IMR-90 (cell line): ENCODE measurements around the gene TRIM10. TPM values are rescaled to one million over a fixed set of nuclear protein-coding genes. Genes with fewer than 3 reads are reported as not detected.

Experiments
- ATAC-seq: fragments of 200-7000 bp; cut with Tn5 transposase; 2 replicates; pipeline ENCODE4 v1.9.1; 2020; ENCODE audit warnings: low read depth, mild to moderate bottlenecking, moderate library complexity
- BruUV-seq: library from RNA; stranded (reverse); fragments of 400-500 nt; replicated peaks from 2 replicates; lab custom pipeline; 2021; lab: Mats Ljungman, UMichigan
- CTCF ChIA-PET: fragments of 300-600 bp; formaldehyde crosslinking; extraction: SDS; loops from one replicate; lab custom pipeline; 2021; ENCODE audit warnings: antibody characterized with exemption; lab: Yijun Ruan, JAX
- POLR2A ChIA-PET: fragments of 300-600 bp; sonication (Branson Sonifier 250); formaldehyde crosslinking; loops from one replicate; lab custom pipeline; 2022; ENCODE audit warnings: antibody characterized with exemption; ENCODE audit not compliant: unreplicated experiment; lab: Charles Lee
- DNase-seq: peaks from one replicate; pipeline ENCODE4 v3.0.0; 2013
- H2AFZ ChIP-seq: replicated peaks from 2 replicates; pipeline ENCODE3; 2013; ENCODE audit warnings: low read length, mild to moderate bottlenecking; ENCODE audit not compliant: poor library complexity
- H2AK5ac ChIP-seq: 2 replicates; pipeline ENCODE4 v1.6.1; 2013; ENCODE audit warnings: low read depth, low read length, inconsistent platforms
- H2AK9ac ChIP-seq: replicated peaks from 2 replicates; pipeline ENCODE3; 2013; ENCODE audit warnings: mild to moderate bottlenecking, low read depth, low read length, moderate library complexity; ENCODE audit not compliant: poor library complexity
- H2BK120ac ChIP-seq: 2 replicates; pipeline ENCODE4 v1.6.1; 2013; ENCODE audit warnings: low read depth, low read length, inconsistent platforms
- H2BK15ac ChIP-seq: 3 replicates; pipeline ENCODE4 v1.6.1; 2013; ENCODE audit warnings: low read depth, low read length, inconsistent platforms
- H2BK20ac ChIP-seq: 2 replicates; pipeline ENCODE4 v1.6.1; 2013; ENCODE audit warnings: low read depth, mild to moderate bottlenecking, inconsistent platforms, low read length, moderate library complexity
- H2BK5ac ChIP-seq: 2 replicates; pipeline ENCODE4 v1.6.1; 2013; ENCODE audit warnings: mild to moderate bottlenecking, low read depth, low read length, inconsistent platforms; ENCODE audit not compliant: poor library complexity, severe bottlenecking
- H3K14ac ChIP-seq: replicated peaks from 2 replicates; pipeline ENCODE4 v1.6.1; 2013; ENCODE audit warnings: low read depth, low read length, inconsistent platforms
- H3K18ac ChIP-seq: 2 replicates; pipeline ENCODE4 v1.6.1; 2013; ENCODE audit warnings: low read depth, low read length, control low read depth
- H3K23ac ChIP-seq: 2 replicates; pipeline ENCODE4 v1.6.1; 2013; ENCODE audit warnings: low read depth, low read length, inconsistent platforms
- H3K27ac ChIP-seq: 2 replicates; pipeline ENCODE4 v1.5.1; 2013; ENCODE audit warnings: mild to moderate bottlenecking, control low read depth, low read length; ENCODE audit not compliant: insufficient read depth
- H3K27me3 ChIP-seq: 2 replicates; pipeline ENCODE4 v1.6.1; 2013; ENCODE audit warnings: low read length; ENCODE audit not compliant: control insufficient read depth, insufficient read depth
- H3K36me3 ChIP-seq: 2 replicates; pipeline ENCODE4 v1.6.1; 2013; ENCODE audit warnings: low read length, mixed read lengths; ENCODE audit not compliant: control insufficient read depth, insufficient read depth
- H3K4ac ChIP-seq: 2 replicates; pipeline ENCODE4 v1.6.1; 2013; ENCODE audit warnings: low read depth, low read length, inconsistent platforms
- H3K4me1 ChIP-seq: 2 replicates; pipeline ENCODE4 v1.6.1; 2013; ENCODE audit warnings: low read length, mixed read lengths; ENCODE audit not compliant: control insufficient read depth, insufficient read depth
- H3K4me2 ChIP-seq: 2 replicates; pipeline ENCODE4 v1.6.1; 2013; ENCODE audit warnings: low read depth, mild to moderate bottlenecking, control low read depth, low read length, moderate library complexity
- H3K4me3 ChIP-seq: 2 replicates; pipeline ENCODE4 v1.5.1; 2013; ENCODE audit warnings: low read depth, mild to moderate bottlenecking, control low read depth, low read length, moderate library complexity; ENCODE audit not compliant: insufficient read depth
- H3K56ac ChIP-seq: 2 replicates; pipeline ENCODE4 v1.6.1; 2013; ENCODE audit warnings: low read length, inconsistent platforms; ENCODE audit not compliant: insufficient read depth; ENCODE audit errors: extremely low read depth
- H3K79me1 ChIP-seq, 2 experiments: 2 replicates each; pipeline ENCODE4 v1.6.1; 2013; ENCODE audit warnings: low read length in 2 of 2, inconsistent platforms in 1 of 2, low read depth in 1 of 2
- H3K9ac ChIP-seq: 2 replicates; pipeline ENCODE4 v1.6.1; 2013; ENCODE audit warnings: low read depth, low read length, control low read depth
- H3K9me1 ChIP-seq: 2 replicates; pipeline ENCODE4 v1.6.1; 2013; ENCODE audit warnings: low read length, inconsistent platforms; ENCODE audit not compliant: insufficient read depth
- H3K9me3 ChIP-seq: 2 replicates; pipeline ENCODE4 v1.6.1; 2013; ENCODE audit warnings: low read length; ENCODE audit not compliant: control insufficient read depth, insufficient read depth
- H4K20me1 ChIP-seq: 2 replicates; pipeline ENCODE4 v1.6.1; 2013; ENCODE audit warnings: low read length, inconsistent platforms; ENCODE audit not compliant: insufficient read depth
- H4K5ac ChIP-seq: 2 replicates; pipeline ENCODE4 v1.6.1; 2013; ENCODE audit warnings: mild to moderate bottlenecking, low read depth, low read length, control low read depth
- H4K8ac ChIP-seq, 2 experiments: 2 replicates each; pipeline ENCODE4 v1.6.1; 2013; ENCODE audit warnings: low read depth in 2 of 2, low read length in 2 of 2, control low read depth in 1 of 2, inconsistent platforms in 1 of 2
- H4K91ac ChIP-seq: 2 replicates; pipeline ENCODE4 v1.6.1; 2013; ENCODE audit warnings: low read depth, low read length, inconsistent platforms; ENCODE audit not compliant: insufficient read depth
- BHLHE40 ChIP-seq: fragments of 150-350 bp; IDR thresholded peaks from 2 replicates; pipeline ENCODE4 v1.6.1; 2016; ENCODE audit warnings: mild to moderate bottlenecking, low read depth, low read length
- CEBPB ChIP-seq: IDR thresholded peaks from 2 replicates; pipeline ENCODE4 v1.6.1; 2012; ENCODE audit warnings: low read depth, low read length, improper control_type of control experiment
- CHD1 ChIP-seq: IDR thresholded peaks from 2 replicates; pipeline ENCODE4 v1.6.1; 2012; ENCODE audit warnings: low read depth, low read length, improper control_type of control experiment
- FOS ChIP-seq: fragments of 150-350 bp; IDR thresholded peaks from 2 replicates; pipeline ENCODE4 v1.6.1; 2016; ENCODE audit warnings: low read depth, low read length
- MAFK ChIP-seq: IDR thresholded peaks from 2 replicates; pipeline ENCODE4 v1.6.1; 2012; ENCODE audit warnings: low read depth, low read length, improper control_type of control experiment
- MAZ ChIP-seq: IDR thresholded peaks from 2 replicates; pipeline ENCODE4 v1.6.1; 2012; ENCODE audit warnings: low read depth, mild to moderate bottlenecking, low read length, improper control_type of control experiment, moderate library complexity, borderline replicate concordance
- MXI1 ChIP-seq: IDR thresholded peaks from 2 replicates; pipeline ENCODE4 v1.6.1; 2012; ENCODE audit warnings: low read depth, mild to moderate bottlenecking, low read length, moderate library complexity, borderline replicate concordance
- NFE2L2 ChIP-seq: fragments of 150-350 bp; IDR thresholded peaks from 2 replicates; pipeline ENCODE4 v1.6.1; 2016; ENCODE audit warnings: low read depth, mild to moderate bottlenecking, low read length
- POLR2A ChIP-seq: IDR thresholded peaks from 2 replicates; pipeline ENCODE4 v1.6.1; 2012; ENCODE audit warnings: mild to moderate bottlenecking, low read depth, low read length
- RAD21 ChIP-seq: IDR thresholded peaks from 2 replicates; pipeline ENCODE4 v1.6.1; 2012; ENCODE audit warnings: low read length, improper control_type of control experiment
- RCOR1 ChIP-seq: IDR thresholded peaks from 2 replicates; pipeline ENCODE4 v1.6.1; 2012; ENCODE audit warnings: mild to moderate bottlenecking, low read length, improper control_type of control experiment; ENCODE audit not compliant: insufficient replicate concordance
- RFX5 ChIP-seq: IDR thresholded peaks from 2 replicates; pipeline ENCODE4 v1.8.0; 2012; ENCODE audit warnings: low read depth, mild to moderate bottlenecking, low read length, moderate library complexity
- SMC3 ChIP-seq: fragments of 150-350 bp; IDR thresholded peaks from 2 replicates; pipeline ENCODE4 v1.6.1; 2016; ENCODE audit warnings: low read depth, mild to moderate bottlenecking, antibody characterized with exemption, low read length, moderate library complexity
- WGBS, 2 experiments: methylation state at CpG; one replicate each; pipeline versions ENCODE4 v1.1.5 to v1.1.7; 2013; ENCODE audit warnings: missing lambda C conversion rate in 2 of 2; ENCODE audit not compliant: insufficient read length in 1 of 2; ENCODE audit errors: extremely low coverage in 2 of 2; 5-methylcytosine and 5-hydroxymethylcytosine counted together
- dilution Hi-C: fragments of 300-500 bp; cut with HindIII; formaldehyde crosslinking; loops from one replicate; pipeline ENCODE4 v1.14.3; 2018; ENCODE audit warnings: low sequenced_read_pairs; ENCODE audit not compliant: unreplicated experiment
- in situ Hi-C: fragments of 300-500 bp; cut with MboI; formaldehyde crosslinking; loops from 3 replicates; pipeline ENCODE4 v1.14.3; 2019; ENCODE audit warnings: low sequenced_read_pairs, inconsistent platforms, mixed read lengths
- intact Hi-C: fragments of 100-400 bp; cut with micrococcal nuclease; formaldehyde crosslinking; loops from 2 replicates; pipeline ENCODE4 v1.10.0; 2022
- polyA plus RNA-seq, 3 experiments: library from polyadenylated mRNA; depleted of rRNA; stranded (reverse); fragments of >200 nt; gene quantifications; 2 replicates each; pipeline ENCODE4 v1.2.3, GENCODE V29; 2012; ENCODE audit warnings: low replicate concordance in 1 of 3
- total RNA-seq: library from RNA; depleted of rRNA; stranded (reverse); fragments of >200 nt; gene quantifications from 2 replicates; pipeline ENCODE4 v1.2.3, GENCODE V29; 2012
- TF ChIP-seq, protein P1 (sequence below): fragments of 150-350 bp; IDR thresholded peaks from 2 replicates; pipeline ENCODE4 v1.6.1; 2016; ENCODE audit warnings: low read depth, mild to moderate bottlenecking, low read length, moderate library complexity, borderline replicate concordance
- TF ChIP-seq, protein P2 (sequence below): fragments of 150-350 bp; IDR thresholded peaks from 2 replicates; pipeline ENCODE4 v1.6.1; 2017; ENCODE audit warnings: mild to moderate bottlenecking, antibody characterized with exemption, low read length, low read depth
- TF ChIP-seq, protein P3 (sequence below): conservative IDR thresholded peaks from 2 replicates; pipeline ENCODE4 v1.5.1; 2012; ENCODE audit warnings: mild to moderate bottlenecking, low read depth, low read length, improper control_type of control experiment

Gene TRIM10
- total and polyA plus RNA-seq, 2 of the 4 experiments (the other 2 are of a cell fraction), result not detected

DNA sequence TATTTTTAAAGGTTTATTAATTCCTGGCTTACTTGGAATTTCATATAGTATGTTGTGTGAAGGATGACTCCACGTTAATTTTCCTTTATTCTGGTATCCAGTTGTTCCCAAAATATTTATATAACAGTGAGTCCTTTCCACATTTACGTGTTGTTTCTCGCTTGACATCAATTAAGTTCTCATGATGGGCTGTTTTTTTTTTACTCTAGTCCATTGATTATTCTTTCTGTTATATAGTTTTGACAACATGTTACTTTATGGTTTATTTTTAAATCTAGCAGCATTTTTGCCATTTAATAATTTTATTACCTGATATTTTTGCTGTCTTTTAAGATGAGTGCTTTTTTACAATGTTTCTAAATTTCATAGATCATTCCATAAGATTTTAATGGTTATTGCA, 18.3 kb downstream of the TRIM10 start:
- H2BK20ac ChIP-seq, result no peak overlapping the region
- dilution Hi-C loops (no loop called here), in situ Hi-C loops (no loop called here), intact Hi-C loops (no loop called here)
- DNase-seq (no peak), ATAC-seq (no peak)
- H4K20me1 ChIP-seq, result no peaks in the 10 kb centered on the region
- H3K4ac ChIP-seq, result no peak overlapping the region
- no peak overlapping the region for H3K9ac ChIP-seq
- peaks cover 29% of the 10 kb centered on the region for H3K27me3 ChIP-seq
- H2AK9ac ChIP-seq, result no peak overlapping the region
- H4K5ac ChIP-seq, result no peak overlapping the region
- H3K4me3 ChIP-seq, result no peak overlapping the region
- no peak overlapping the region for H3K56ac ChIP-seq
- no peak overlapping the region for H3K4me2 ChIP-seq
- H2BK15ac ChIP-seq, result no peak overlapping the region
- no peak overlapping the region for H3K27ac ChIP-seq
- ChIA-PET CTCF (interaction anchor here (0.6 to 4.3 kb wide), 2 partner anchors 11 to 78 kb away, joined by 3 to 26 read pairs; no protein-coding TSS in a partner anchor), POLR2A (no interaction called here)
- H3K9me1 ChIP-seq, result no peaks in the 10 kb centered on the region
- no peak overlapping the region for H4K91ac ChIP-seq
- H2BK5ac ChIP-seq, result no peak overlapping the region
- no peaks in the 10 kb centered on the region for H3K9me3 ChIP-seq
- H2AFZ ChIP-seq, result no peak overlapping the region
- no CpG with 5 or more reads among the region's 3 CpGs for WGBS, 2 experiments
- H3K18ac ChIP-seq, result no peak overlapping the region
- H3K14ac ChIP-seq, result no peak overlapping the region
- H2AK5ac ChIP-seq, result no peak overlapping the region
- H4K8ac ChIP-seq, result no peak overlapping the region
- BruUV-seq, result no TSS peak
- TF ChIP-seq POLR2A, result no peak
- TF ChIP-seq, protein P1, sequence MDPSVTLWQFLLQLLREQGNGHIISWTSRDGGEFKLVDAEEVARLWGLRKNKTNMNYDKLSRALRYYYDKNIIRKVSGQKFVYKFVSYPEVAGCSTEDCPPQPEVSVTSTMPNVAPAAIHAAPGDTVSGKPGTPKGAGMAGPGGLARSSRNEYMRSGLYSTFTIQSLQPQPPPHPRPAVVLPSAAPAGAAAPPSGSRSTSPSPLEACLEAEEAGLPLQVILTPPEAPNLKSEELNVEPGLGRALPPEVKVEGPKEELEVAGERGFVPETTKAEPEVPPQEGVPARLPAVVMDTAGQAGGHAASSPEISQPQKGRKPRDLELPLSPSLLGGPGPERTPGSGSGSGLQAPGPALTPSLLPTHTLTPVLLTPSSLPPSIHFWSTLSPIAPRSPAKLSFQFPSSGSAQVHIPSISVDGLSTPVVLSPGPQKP, result no peak
- TF ChIP-seq CEBPB, result no peak
- no peak for TF ChIP-seq RAD21
- no peak for TF ChIP-seq RCOR1
- no peak for TF ChIP-seq MAFK
- no peak for TF ChIP-seq NFE2L2
- no peak for TF ChIP-seq RFX5
- TF ChIP-seq, protein P2, sequence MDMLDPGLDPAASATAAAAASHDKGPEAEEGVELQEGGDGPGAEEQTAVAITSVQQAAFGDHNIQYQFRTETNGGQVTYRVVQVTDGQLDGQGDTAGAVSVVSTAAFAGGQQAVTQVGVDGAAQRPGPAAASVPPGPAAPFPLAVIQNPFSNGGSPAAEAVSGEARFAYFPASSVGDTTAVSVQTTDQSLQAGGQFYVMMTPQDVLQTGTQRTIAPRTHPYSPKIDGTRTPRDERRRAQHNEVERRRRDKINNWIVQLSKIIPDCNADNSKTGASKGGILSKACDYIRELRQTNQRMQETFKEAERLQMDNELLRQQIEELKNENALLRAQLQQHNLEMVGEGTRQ, result no peak
- no peak for TF ChIP-seq MXI1
- no peak for TF ChIP-seq CHD1
- no peak for TF ChIP-seq MAZ
- no peak for TF ChIP-seq FOS
- no peak for TF ChIP-seq BHLHE40
- TF ChIP-seq SMC3, result no peak
- TF ChIP-seq, protein P3, sequence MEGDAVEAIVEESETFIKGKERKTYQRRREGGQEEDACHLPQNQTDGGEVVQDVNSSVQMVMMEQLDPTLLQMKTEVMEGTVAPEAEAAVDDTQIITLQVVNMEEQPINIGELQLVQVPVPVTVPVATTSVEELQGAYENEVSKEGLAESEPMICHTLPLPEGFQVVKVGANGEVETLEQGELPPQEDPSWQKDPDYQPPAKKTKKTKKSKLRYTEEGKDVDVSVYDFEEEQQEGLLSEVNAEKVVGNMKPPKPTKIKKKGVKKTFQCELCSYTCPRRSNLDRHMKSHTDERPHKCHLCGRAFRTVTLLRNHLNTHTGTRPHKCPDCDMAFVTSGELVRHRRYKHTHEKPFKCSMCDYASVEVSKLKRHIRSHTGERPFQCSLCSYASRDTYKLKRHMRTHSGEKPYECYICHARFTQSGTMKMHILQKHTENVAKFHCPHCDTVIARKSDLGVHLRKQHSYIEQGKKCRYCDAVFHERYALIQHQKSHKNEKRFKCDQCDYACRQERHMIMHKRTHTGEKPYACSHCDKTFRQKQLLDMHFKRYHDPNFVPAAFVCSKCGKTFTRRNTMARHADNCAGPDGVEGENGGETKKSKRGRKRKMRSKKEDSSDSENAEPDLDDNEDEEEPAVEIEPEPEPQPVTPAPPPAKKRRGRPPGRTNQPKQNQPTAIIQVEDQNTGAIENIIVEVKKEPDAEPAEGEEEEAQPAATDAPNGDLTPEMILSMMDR, result no peak
- no peaks in the 10 kb centered on the region for H3K36me3 ChIP-seq
- no peaks in the 10 kb centered on the region for H3K4me1 ChIP-seq
- no peak overlapping the region for H3K23ac ChIP-seq
- no peak overlapping the region for H2BK120ac ChIP-seq
- H3K79me1 ChIP-seq, result no peaks in the 10 kb centered on the region
